ENCODE measurements around the gene ITGB6. TPM values are rescaled to one million over a fixed set of nuclear protein-coding genes. Genes with fewer than 3 reads are reported as not detected.

The ITGB6 gene
- total RNA-seq, 3 donors from 2014 or later (not counting 1 experiment from before 2014, with no cell fraction given) = not detected

- whole genome bisulfite sequencing (ENCODE audit: insufficient coverage) = 86% methylated on average over 7 of the region's 7 CpGs
- Mint-ChIP-seq H3K27ac (no peak overlapping the region), H3K27me3 (ENCODE audit: low read depth in 2 of 2) (peaks cover 26% of the 10 kb centered on the region in 2 donors), H3K36me3 (no peaks in the 10 kb centered on the region), H3K4me1 (no peaks in the 10 kb centered on the region), H3K9me3 (no peaks in the 10 kb centered on the region), H3K4me3 (no peak overlapping the region)
- no peak overlapping the region for H3K4me3 ChIP-seq (ENCODE audit: low read length)
- no peaks in the 10 kb centered on the region for H3K27me3 ChIP-seq (ENCODE audit: control insufficient read depth, insufficient read depth, low read length)
- intact Hi-C loops (cut with micrococcal nuclease) = no loop called here
- no peak overlapping the region for H3K27ac ChIP-seq (ENCODE audit: low read length)
- no peaks in the 10 kb centered on the region for H3K36me3 ChIP-seq (ENCODE audit: control insufficient read depth, insufficient read depth, low read length)
- ATAC-seq (no peak), DNase-seq (no peak)
- TF ChIP-seq, protein P1, sequence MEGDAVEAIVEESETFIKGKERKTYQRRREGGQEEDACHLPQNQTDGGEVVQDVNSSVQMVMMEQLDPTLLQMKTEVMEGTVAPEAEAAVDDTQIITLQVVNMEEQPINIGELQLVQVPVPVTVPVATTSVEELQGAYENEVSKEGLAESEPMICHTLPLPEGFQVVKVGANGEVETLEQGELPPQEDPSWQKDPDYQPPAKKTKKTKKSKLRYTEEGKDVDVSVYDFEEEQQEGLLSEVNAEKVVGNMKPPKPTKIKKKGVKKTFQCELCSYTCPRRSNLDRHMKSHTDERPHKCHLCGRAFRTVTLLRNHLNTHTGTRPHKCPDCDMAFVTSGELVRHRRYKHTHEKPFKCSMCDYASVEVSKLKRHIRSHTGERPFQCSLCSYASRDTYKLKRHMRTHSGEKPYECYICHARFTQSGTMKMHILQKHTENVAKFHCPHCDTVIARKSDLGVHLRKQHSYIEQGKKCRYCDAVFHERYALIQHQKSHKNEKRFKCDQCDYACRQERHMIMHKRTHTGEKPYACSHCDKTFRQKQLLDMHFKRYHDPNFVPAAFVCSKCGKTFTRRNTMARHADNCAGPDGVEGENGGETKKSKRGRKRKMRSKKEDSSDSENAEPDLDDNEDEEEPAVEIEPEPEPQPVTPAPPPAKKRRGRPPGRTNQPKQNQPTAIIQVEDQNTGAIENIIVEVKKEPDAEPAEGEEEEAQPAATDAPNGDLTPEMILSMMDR (IDR thresholded peaks at IDR 0.05) = no peak
- no peaks in the 10 kb centered on the region for H3K9me3 ChIP-seq (ENCODE audit: control insufficient read depth, insufficient read depth, low read length)
- no peaks in the 10 kb centered on the region for H3K4me1 ChIP-seq (ENCODE audit: control insufficient read depth, insufficient read depth, low read length)
These were observed 144.4 kb downstream of the ITGB6 start for GRCh38 chr2:160055726-160056108.

- Histone ChIP-seq H3K27me3 (ENCODE audit: control insufficient read depth, insufficient read depth, low read length) (no peaks in the 10 kb centered on the region), H3K4me1 (ENCODE audit: control insufficient read depth, insufficient read depth, low read length) (no peaks in the 10 kb centered on the region), H3K4me3 (ENCODE audit: low read length) (no peak overlapping the region), H3K9me3 (ENCODE audit: control insufficient read depth, insufficient read depth, low read length) (no peaks in the 10 kb centered on the region), H3K36me3 (ENCODE audit: control insufficient read depth, insufficient read depth, low read length) (no peaks in the 10 kb centered on the region), H3K27ac (ENCODE audit: low read length) (no peak overlapping the region)
- Mint-ChIP-seq H3K27me3 (ENCODE audit: low read depth in 2 of 2) (peaks cover 22 to 26% of the 10 kb centered on the region in 2 donors), H3K4me1 (no peaks in the 10 kb centered on the region), H3K4me3 (no peak overlapping the region), H3K36me3 (no peaks in the 10 kb centered on the region), H3K9me3 (no peaks in the 10 kb centered on the region), H3K27ac (no peak overlapping the region)
- intact Hi-C loops (cut with micrococcal nuclease) = no loop called here
- TF ChIP-seq, protein P1 (IDR thresholded peaks at IDR 0.05) = no peak
- WGBS (ENCODE audit: insufficient coverage) = 93% methylated on average over 6 of the region's 7 CpGs
- DNase-seq = no peak
- no peak for ATAC-seq
These were observed 144.9 kb downstream of the ITGB6 start for GRCh38 chr2:160054984-160055725.

GRCh38 chr2:160053946-160054345 is 146.1 kb downstream of the ITGB6 start:
- intact Hi-C loops (cut with micrococcal nuclease) = no loop called here

More at GRCh38 chr2:160053946-160054345, 146.1 kb downstream of the ITGB6 start:
- WGBS (ENCODE audit: insufficient coverage) = 90% methylated on average over 2 of the region's 2 CpGs
- Histone ChIP-seq H3K4me3 (ENCODE audit: low read length) (no peak overlapping the region), H3K4me1 (ENCODE audit: control insufficient read depth, insufficient read depth, low read length) (no peaks in the 10 kb centered on the region), H3K9me3 (ENCODE audit: control insufficient read depth, insufficient read depth, low read length) (no peaks in the 10 kb centered on the region), H3K36me3 (ENCODE audit: control insufficient read depth, insufficient read depth, low read length) (no peaks in the 10 kb centered on the region), H3K27me3 (ENCODE audit: control insufficient read depth, insufficient read depth, low read length) (no peaks in the 10 kb centered on the region), H3K27ac (ENCODE audit: low read length) (no peak overlapping the region)
- DNase-seq (no peak), ATAC-seq (no peak)
- no peaks in the 10 kb centered on the region for H3K36me3 Mint-ChIP-seq
- no peaks in the 10 kb centered on the region for H3K9me3 Mint-ChIP-seq
- H3K27me3 Mint-ChIP-seq (ENCODE audit: low read depth in 2 of 2) = peaks cover 16 to 19% of the 10 kb centered on the region in 2 donors
- TF ChIP-seq, protein P1 (IDR thresholded peaks at IDR 0.05) = no peak
- H3K4me3 Mint-ChIP-seq = no peak overlapping the region
- no peak overlapping the region for H3K27ac Mint-ChIP-seq
- H3K4me1 Mint-ChIP-seq = no peaks in the 10 kb centered on the region
